ENCODE results near the gene OSCAR. TPM values are rescaled to one million over a fixed set of nuclear protein-coding genes. Genes with fewer than 3 reads are reported as not detected.

Gene OSCAR
- polyA plus RNA-seq, 1 experiment, result 0.66 TPM

- H3K4me3 ChIP-seq (ENCODE audit: low read depth, low read length), result no peak within 1 kb of the TSS
- no peaks in the 10 kb centered on the region for H3K27me3 ChIP-seq (ENCODE audit: control insufficient read depth, insufficient read depth, low read length)
- ChIA-PET CTCF (no interaction called here), POLR2A (no interaction called here)
- H3K36me3 ChIP-seq (ENCODE audit: control insufficient read depth, insufficient read depth, low read length), result no peaks in the 10 kb centered on the region
- no peak for DNase-seq (ENCODE audit: low read depth)
- no peak for TF ChIP-seq CTCF (IDR thresholded peaks at IDR 0.05; ENCODE audit: insufficient read depth, low read depth, low read length)
Observed at GRCh38 chr19:54081032-54081431, 19.6 kb downstream of the OSCAR start, which contains the start of gene TARM1. TARM1 (minus strand) TSS chr19:54081365; CDS start chr19:54081340, 25 bp downstream.

DNA sequence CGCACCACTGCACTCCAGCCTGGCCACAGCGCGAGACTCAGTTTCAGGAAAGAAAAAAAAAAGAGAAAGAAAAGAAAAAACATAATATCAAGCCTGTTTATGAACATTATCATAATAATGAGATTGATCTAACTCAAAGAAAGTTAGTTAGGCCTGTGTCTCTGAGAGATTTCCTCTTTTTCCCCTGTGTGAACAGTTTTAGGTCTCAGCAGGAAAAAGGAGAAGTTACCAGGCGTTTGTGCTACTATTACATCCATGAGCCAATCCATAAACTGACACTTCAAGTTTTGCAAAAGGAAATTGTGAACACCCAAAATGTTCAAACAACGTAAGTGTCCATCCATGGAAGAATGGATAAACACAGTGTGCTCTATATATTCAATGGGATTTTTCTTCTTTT is 23.3 kb downstream of the OSCAR start:
- Histone ChIP-seq H3K36me3 (ENCODE audit: control insufficient read depth, insufficient read depth, low read length) (no peaks in the 10 kb centered on the region), H3K27me3 (ENCODE audit: control insufficient read depth, insufficient read depth, low read length) (no peaks in the 10 kb centered on the region), H3K4me3 (ENCODE audit: low read depth, low read length) (no peak overlapping the region)
- CTCF ChIA-PET, result no interaction called here
- no peak for TF ChIP-seq CTCF (IDR thresholded peaks at IDR 0.05; ENCODE audit: insufficient read depth, low read depth, low read length)
- DNase-seq (ENCODE audit: low read depth), result no peak
- POLR2A ChIA-PET, result no interaction called here

GRCh38 chr19:54074851-54075250 is 25.8 kb downstream of the OSCAR start:
- DNase-seq (ENCODE audit: low read depth), result no peak
- ChIA-PET POLR2A (no interaction called here), CTCF (no interaction called here)
- Histone ChIP-seq H3K27me3 (ENCODE audit: control insufficient read depth, insufficient read depth, low read length) (no peaks in the 10 kb centered on the region), H3K36me3 (ENCODE audit: control insufficient read depth, insufficient read depth, low read length) (no peaks in the 10 kb centered on the region), H3K4me3 (ENCODE audit: low read depth, low read length) (no peak overlapping the region)
- no peak for TF ChIP-seq CTCF (IDR thresholded peaks at IDR 0.05; ENCODE audit: insufficient read depth, low read depth, low read length)

- no peaks in the 10 kb centered on the region for H3K36me3 ChIP-seq (ENCODE audit: control insufficient read depth, insufficient read depth, low read length)
- POLR2A ChIA-PET, result interaction anchor here (0.5 kb wide), 1 partner anchor 17 kb away, joined by 4 read pairs; no protein-coding TSS in a partner anchor
- no peak for TF ChIP-seq CTCF (IDR thresholded peaks at IDR 0.05; ENCODE audit: insufficient read depth, low read depth, low read length)
- no peak for DNase-seq (ENCODE audit: low read depth)
- CTCF ChIA-PET, result no interaction called here
- H3K27me3 ChIP-seq (ENCODE audit: control insufficient read depth, insufficient read depth, low read length), result no peaks in the 10 kb centered on the region
- H3K4me3 ChIP-seq (ENCODE audit: low read depth, low read length), result no peak overlapping the region
Observed at GRCh38 chr19:54073829-54074228, 26.8 kb downstream of the OSCAR start.

DNA sequence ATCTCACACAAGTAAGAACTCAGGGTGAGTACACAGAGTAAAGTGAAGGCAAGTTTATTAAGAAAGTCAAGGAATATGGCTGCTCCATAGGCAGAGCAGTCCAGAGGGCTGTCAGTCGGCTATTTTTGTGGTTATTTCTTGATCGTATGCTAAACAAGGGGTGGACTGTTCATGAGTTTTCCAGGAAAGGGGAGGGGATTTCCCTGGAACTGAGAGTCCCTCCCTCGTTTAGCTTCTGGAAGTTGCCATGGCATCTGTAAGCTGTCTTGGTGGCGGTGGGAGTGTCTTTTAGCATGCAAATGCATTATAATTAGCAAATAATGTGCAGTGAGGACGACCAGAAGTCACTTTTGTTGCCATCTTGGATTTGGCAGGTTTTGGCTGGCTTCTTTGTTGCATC is 31.1 kb downstream of the OSCAR start:
- no peak for DNase-seq (ENCODE audit: low read depth)
- ChIA-PET POLR2A (no interaction called here), CTCF (no interaction called here)
- Histone ChIP-seq H3K4me3 (ENCODE audit: low read depth, low read length) (no peak overlapping the region), H3K27me3 (ENCODE audit: control insufficient read depth, insufficient read depth, low read length) (no peaks in the 10 kb centered on the region), H3K36me3 (ENCODE audit: control insufficient read depth, insufficient read depth, low read length) (no peaks in the 10 kb centered on the region)
- no peak for TF ChIP-seq CTCF (IDR thresholded peaks at IDR 0.05; ENCODE audit: insufficient read depth, low read depth, low read length)
